HG03378 (cell line): ENCODE data around the gene TRIM58.

Experiments
- ATAC-seq: cut with Tn5 transposase; IDR thresholded peaks from one replicate; pipeline ENCODE4 v1.9.1; 2021; ENCODE audit warnings: mild to moderate bottlenecking, moderate library complexity; ENCODE audit not compliant: unreplicated experiment

The TRIM58 gene

GRCh38 chr1:247857069-247857984 is at the start of gene TRIM58:
TRIM58 (plus strand) TSS chr1:247857187; CDS start chr1:247857247, 60 bp downstream.
- no peak for ATAC-seq

GRCh38 chr1:247812637-247813036 is 44.4 kb upstream of the TRIM58 start:
- ATAC-seq = no peak

- no peak for ATAC-seq
Observed at GRCh38 chr1:247822060-247822459, 34.9 kb upstream of the TRIM58 start.

GRCh38 chr1:247824023-247824422 is 33.0 kb upstream of the TRIM58 start, which contains the start of gene OR14A16:
OR14A16 (minus strand) TSS chr1:247824119; CDS start chr1:247815729, 8,390 bp downstream.
- ATAC-seq = no peak

- no peak for ATAC-seq
Observed at GRCh38 chr1:247825362-247825761, 31.6 kb upstream of the TRIM58 start.

- ATAC-seq = no peak
Observed at GRCh38 chr1:247829656-247830055, 27.3 kb upstream of the TRIM58 start.

- no peak for ATAC-seq
Observed at GRCh38 chr1:247833601-247834000, 23.4 kb upstream of the TRIM58 start.

GRCh38 chr1:247840818-247841217 is 16.2 kb upstream of the TRIM58 start:
- no peak for ATAC-seq

GRCh38 chr1:247841796-247842195 is 15.2 kb upstream of the TRIM58 start, which contains the start of gene OR11L1:
OR11L1 (minus strand) TSS chr1:247841896; CDS start chr1:247841896, 0 bp downstream.
- no peak for ATAC-seq

- no peak for ATAC-seq
Observed at GRCh38 chr1:247843411-247843810, 13.6 kb upstream of the TRIM58 start.

- ATAC-seq = no peak
Observed at GRCh38 chr1:247845011-247845692, 11.8 kb upstream of the TRIM58 start.

GRCh38 chr1:247845693-247846017 is 11.3 kb upstream of the TRIM58 start:
- ATAC-seq = no peak

GRCh38 chr1:247848346-247848745 is 8.6 kb upstream of the TRIM58 start:
- no peak for ATAC-seq

GRCh38 chr1:247849616-247850015 is 7.4 kb upstream of the TRIM58 start:
- ATAC-seq = no peak

- no peak for ATAC-seq
Observed at GRCh38 chr1:247854899-247855545, 2.0 kb upstream of the TRIM58 start.

GRCh38 chr1:247855911-247856310 is 1.1 kb upstream of the TRIM58 start:
- no peak for ATAC-seq

- no peak for ATAC-seq
Observed at GRCh38 chr1:247857985-247858619, 1.1 kb downstream of the TRIM58 start.

GRCh38 chr1:247862756-247863155 is 5.8 kb downstream of the TRIM58 start:
- no peak for ATAC-seq

GRCh38 chr1:247864644-247865043 is 7.7 kb downstream of the TRIM58 start:
- ATAC-seq = no peak

GRCh38 chr1:247865416-247865815 is 8.4 kb downstream of the TRIM58 start:
- no peak for ATAC-seq

GRCh38 chr1:247883346-247883745 is 26.4 kb downstream of the TRIM58 start:
- ATAC-seq = no peak
